AG04449 (cell line): ENCODE measurements around the gene IGF2BP3.

Experiments
- CTCF ChIA-PET: fragments of 350-600 bp; formaldehyde crosslinking; extraction: SDS; loops from one replicate; lab custom pipeline; 2021; ENCODE audit warnings: antibody characterized with exemption; lab: Yijun Ruan, JAX
- POLR2A ChIA-PET: fragments of 400-600, 350-600 bp; formaldehyde crosslinking; extraction: SDS; loops from one replicate; lab custom pipeline; 2020; ENCODE audit warnings: antibody characterized with exemption, inconsistent platforms; lab: Yijun Ruan, JAX
- DNase-seq: peaks from one replicate; pipeline ENCODE4 v3.0.0-alpha.2; 2010; ENCODE audit warnings: low read depth, low spot score
- H3K4me3 ChIP-seq: 2 replicates; pipeline ENCODE4 v1.5.1; 2011; ENCODE audit warnings: low read depth, mild to moderate bottlenecking, control low read depth, low read length
- TF ChIP-seq, protein P1 (sequence below): IDR thresholded peaks from one replicate; pipeline ENCODE4 v1.5.1; 2011; ENCODE audit warnings: mild to moderate bottlenecking, moderate library complexity, low read length, control low read depth, inconsistent platforms; ENCODE audit not compliant: insufficient read depth; ENCODE audit errors: missing control alignments

Gene IGF2BP3

DNA sequence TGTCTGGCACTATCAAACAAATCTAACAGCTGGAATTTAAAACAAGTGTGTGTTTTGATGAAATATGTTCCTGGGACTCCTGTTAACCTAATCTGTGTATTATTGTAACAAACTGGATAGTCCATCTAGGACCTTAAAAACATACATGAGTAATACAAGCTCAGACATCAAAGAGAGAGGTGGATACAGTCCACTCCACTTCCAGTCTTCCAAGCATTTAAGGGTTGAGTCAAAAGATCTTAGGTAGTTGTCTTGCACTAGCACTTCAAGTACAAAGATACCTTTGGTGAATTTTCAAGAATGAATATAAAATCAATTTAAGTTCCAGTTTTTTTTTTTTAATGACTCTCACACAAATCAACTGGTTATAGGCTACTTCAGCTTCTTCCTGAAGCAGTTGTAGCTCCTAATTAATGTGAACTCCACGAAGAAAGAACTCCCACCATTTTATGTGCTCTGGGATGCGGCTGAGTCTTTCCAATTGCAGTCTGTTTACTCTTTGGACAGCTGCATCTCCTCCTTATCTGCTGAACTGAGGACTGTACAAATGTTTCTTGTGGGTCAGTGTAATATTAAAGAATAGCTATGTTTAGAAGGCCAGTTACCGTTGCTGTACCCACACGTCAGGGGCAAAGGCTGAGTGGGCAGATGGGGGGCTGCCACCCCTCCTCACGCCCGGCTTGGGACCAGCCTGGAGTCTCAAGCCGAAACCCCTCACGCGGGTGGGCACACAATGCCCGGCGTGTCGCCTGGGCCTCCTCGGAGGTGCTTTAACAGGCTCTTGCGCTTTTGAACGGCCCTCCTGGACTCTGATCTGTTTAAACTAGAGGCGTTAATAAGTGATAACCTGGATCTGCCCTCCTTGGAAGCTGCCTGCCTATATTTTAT lies 2.9 kb upstream of the IGF2BP3 start:
- CTCF ChIA-PET, result interaction anchor here (0.6 to 1.8 kb wide), 7 partner anchors 15 to 211 kb away, joined by 3 to 10 read pairs (median 3); no protein-coding TSS in a partner anchor
- peak overlapping the region; percentile 87 for H3K4me3 ChIP-seq
- DNase-seq, result no peak
- TF ChIP-seq, protein P1, sequence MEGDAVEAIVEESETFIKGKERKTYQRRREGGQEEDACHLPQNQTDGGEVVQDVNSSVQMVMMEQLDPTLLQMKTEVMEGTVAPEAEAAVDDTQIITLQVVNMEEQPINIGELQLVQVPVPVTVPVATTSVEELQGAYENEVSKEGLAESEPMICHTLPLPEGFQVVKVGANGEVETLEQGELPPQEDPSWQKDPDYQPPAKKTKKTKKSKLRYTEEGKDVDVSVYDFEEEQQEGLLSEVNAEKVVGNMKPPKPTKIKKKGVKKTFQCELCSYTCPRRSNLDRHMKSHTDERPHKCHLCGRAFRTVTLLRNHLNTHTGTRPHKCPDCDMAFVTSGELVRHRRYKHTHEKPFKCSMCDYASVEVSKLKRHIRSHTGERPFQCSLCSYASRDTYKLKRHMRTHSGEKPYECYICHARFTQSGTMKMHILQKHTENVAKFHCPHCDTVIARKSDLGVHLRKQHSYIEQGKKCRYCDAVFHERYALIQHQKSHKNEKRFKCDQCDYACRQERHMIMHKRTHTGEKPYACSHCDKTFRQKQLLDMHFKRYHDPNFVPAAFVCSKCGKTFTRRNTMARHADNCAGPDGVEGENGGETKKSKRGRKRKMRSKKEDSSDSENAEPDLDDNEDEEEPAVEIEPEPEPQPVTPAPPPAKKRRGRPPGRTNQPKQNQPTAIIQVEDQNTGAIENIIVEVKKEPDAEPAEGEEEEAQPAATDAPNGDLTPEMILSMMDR, result no peak
- POLR2A ChIA-PET, result interaction anchor here (0.6 kb wide), 2 partner anchors 11 to 22 kb away, joined by 3 read pairs; no protein-coding TSS in a partner anchor

GRCh38 chr7:23472556-23472955 lies 2.3 kb upstream of the IGF2BP3 start:
- TF ChIP-seq, protein P1, result no peak
- no peak overlapping the region for H3K4me3 ChIP-seq
- no peak for DNase-seq
- CTCF ChIA-PET, result interaction anchor here (1.1 to 1.8 kb wide), 4 partner anchors 16 to 200 kb away, joined by 3 to 10 read pairs (median 7); no protein-coding TSS in a partner anchor
- POLR2A ChIA-PET, result no interaction called here

DNA sequence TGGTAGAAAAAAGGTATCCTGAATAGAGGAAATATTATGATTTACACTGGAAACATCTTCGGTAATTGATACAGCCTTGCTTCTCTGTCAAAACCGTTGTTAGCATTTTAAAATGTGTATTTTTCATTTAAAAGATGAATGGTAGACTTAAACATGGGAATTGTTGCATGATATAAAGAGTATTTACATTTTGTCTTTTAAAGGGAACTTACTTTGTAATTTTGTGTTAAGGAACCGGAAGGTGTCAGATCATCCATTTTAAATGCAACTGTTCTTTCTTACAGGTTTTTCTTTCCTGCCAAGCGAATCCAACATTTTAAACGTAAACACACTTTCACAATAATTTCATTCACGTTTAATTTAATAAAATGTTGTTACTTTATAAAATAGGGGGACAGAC lies 1.8 kb upstream of the IGF2BP3 start:
- DNase-seq, result no peak
- ChIA-PET POLR2A (no interaction called here), CTCF (interaction anchor here (1.6 to 1.8 kb wide), 2 partner anchors 195 to 199 kb away, joined by 9 to 10 read pairs; no protein-coding TSS in a partner anchor)
- peak overlapping the region; percentile 7; the same call in 1 of the 2 replicates for H3K4me3 ChIP-seq
- TF ChIP-seq, protein P1, result no peak

DNA sequence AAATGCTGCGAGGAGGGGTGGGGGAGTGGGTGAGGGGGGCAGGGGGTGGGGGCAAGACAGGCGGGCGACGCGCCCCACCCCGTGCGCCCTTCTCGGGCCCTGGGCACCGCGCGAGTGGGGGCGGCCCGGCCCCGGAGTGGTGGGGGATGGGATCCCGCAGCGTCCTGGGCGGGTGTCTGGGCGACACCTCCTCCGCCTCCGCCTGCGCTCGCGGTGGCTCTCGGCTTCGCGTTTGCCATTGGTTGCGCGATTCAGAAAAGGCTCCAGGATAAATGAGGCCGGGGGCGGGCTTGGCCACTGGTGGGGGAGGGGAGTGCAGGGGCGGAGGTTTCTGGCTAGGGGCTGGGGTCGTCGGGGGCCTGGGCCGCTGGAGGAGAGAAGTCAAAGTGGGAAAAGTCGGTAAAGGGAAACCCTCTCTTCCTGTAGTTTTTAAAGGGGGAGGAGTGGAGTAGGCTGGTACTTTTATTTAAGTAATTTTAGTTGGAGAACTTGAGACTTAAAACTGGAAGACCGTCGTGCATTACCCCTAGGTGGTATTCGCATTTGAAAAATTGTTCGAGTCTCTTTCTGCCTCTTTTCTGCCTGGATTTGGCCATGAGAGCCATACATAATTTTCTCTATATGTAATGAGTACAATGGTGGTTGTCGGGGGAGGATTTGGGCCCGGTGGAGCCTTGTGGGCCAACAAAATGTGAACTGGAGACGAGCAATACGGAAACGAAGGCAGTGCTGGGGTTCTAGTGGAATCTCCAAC lies 992 bp upstream of the IGF2BP3 start:
- CTCF ChIA-PET, result no interaction called here
- no peak for DNase-seq

DNA sequence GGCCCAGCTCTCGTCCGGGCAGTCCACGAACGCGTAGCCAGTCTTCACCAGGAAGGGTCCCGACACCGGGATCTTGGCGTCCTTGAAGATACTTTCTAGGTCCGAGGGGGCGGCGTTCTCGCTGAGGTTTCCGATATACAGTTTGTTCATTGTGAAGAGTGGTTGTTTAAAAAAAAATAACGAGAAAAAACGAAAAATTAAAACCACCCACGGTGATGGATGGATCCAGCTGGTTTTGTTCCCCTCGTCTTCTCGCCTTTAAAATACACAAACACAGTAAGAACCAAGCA lies 385 bp downstream of the IGF2BP3 start:
- ChIA-PET POLR2A (interaction anchor here (1.2 kb wide), 1 partner anchor 15 kb away, joined by 3 read pairs; no protein-coding TSS in a partner anchor), CTCF (interaction anchor here (0.7 to 1.5 kb wide), 3 partner anchors 17 to 194 kb away, joined by 3 to 6 read pairs (median 3); no protein-coding TSS in a partner anchor)
- no peak for DNase-seq
- H3K4me3 ChIP-seq, result peak overlapping the region; percentile 71
- TF ChIP-seq, protein P1, result no peak

More for the DNA sequence above, 992 bp upstream of the IGF2BP3 start:
- H3K4me3 ChIP-seq, result peak overlapping the region; percentile 71
- POLR2A ChIA-PET, result no interaction called here
- TF ChIP-seq, protein P1, result no peak
